Measurements from ENCODE around the gene GAS2. TPM values are rescaled to one million over a fixed set of nuclear protein-coding genes. Genes with fewer than 3 reads are reported as not detected.

The GAS2 gene
- total RNA-seq, 1 donor from 2014 or later, result 0.80 TPM

GRCh38 chr11:22681281-22681812, 14.9 kb downstream of the GAS2 start:
- no peaks in the 10 kb centered on the region for H3K4me1 Mint-ChIP-seq (ENCODE audit: low read depth)
- H3K27me3 Mint-ChIP-seq (ENCODE audit: low read depth), result peaks cover 2% of the 10 kb centered on the region
- intact Hi-C loops (cut with micrococcal nuclease), result no loop called here
- no peak overlapping the region for H3K4me3 Mint-ChIP-seq (ENCODE audit: low read depth)
- no peak for DNase-seq (ENCODE audit: low spot score)
- H3K36me3 Mint-ChIP-seq (ENCODE audit: low read depth), result no peaks in the 10 kb centered on the region
- no peaks in the 10 kb centered on the region for H3K9me3 Mint-ChIP-seq
- H3K27ac Mint-ChIP-seq, result no peak overlapping the region

- intact Hi-C loops (cut with micrococcal nuclease), result no loop called here
- H3K36me3 Mint-ChIP-seq (ENCODE audit: low read depth), result no peaks in the 10 kb centered on the region
- no peak for DNase-seq (ENCODE audit: low spot score)
- no peaks in the 10 kb centered on the region for H3K4me1 Mint-ChIP-seq (ENCODE audit: low read depth)
- H3K4me3 Mint-ChIP-seq (ENCODE audit: low read depth), result no peak overlapping the region
- H3K27me3 Mint-ChIP-seq (ENCODE audit: low read depth), result no peaks in the 10 kb centered on the region
- no peak overlapping the region for H3K27ac Mint-ChIP-seq
- H3K9me3 Mint-ChIP-seq, result no peaks in the 10 kb centered on the region
Measured at GRCh38 chr11:22684082-22684481, 17.7 kb downstream of the GAS2 start.

- no peaks in the 10 kb centered on the region for H3K27me3 Mint-ChIP-seq (ENCODE audit: low read depth)
- no peaks in the 10 kb centered on the region for H3K36me3 Mint-ChIP-seq (ENCODE audit: low read depth)
- intact Hi-C loops (cut with micrococcal nuclease), result no loop called here
- H3K9me3 Mint-ChIP-seq, result no peaks in the 10 kb centered on the region
- no peak overlapping the region for H3K4me3 Mint-ChIP-seq (ENCODE audit: low read depth)
- no peak overlapping the region for H3K27ac Mint-ChIP-seq
- DNase-seq (ENCODE audit: low spot score), result no peak
- peaks cover 1% of the 10 kb centered on the region for H3K4me1 Mint-ChIP-seq (ENCODE audit: low read depth)
Measured at GRCh38 chr11:22685111-22685510, 18.7 kb downstream of the GAS2 start.

GRCh38 chr11:22688914-22689313, 22.5 kb downstream of the GAS2 start:
- DNase-seq (ENCODE audit: low spot score), result no peak
- peaks cover 6% of the 10 kb centered on the region for H3K27me3 Mint-ChIP-seq (ENCODE audit: low read depth)
- H3K9me3 Mint-ChIP-seq, result no peaks in the 10 kb centered on the region

GRCh38 chr11:22690257-22690656, 23.8 kb downstream of the GAS2 start:
- H3K27me3 Mint-ChIP-seq (ENCODE audit: low read depth), result peaks cover 6% of the 10 kb centered on the region
- H3K4me3 Mint-ChIP-seq (ENCODE audit: low read depth), result no peak overlapping the region
- no peaks in the 10 kb centered on the region for H3K9me3 Mint-ChIP-seq
- intact Hi-C loops (cut with micrococcal nuclease), result no loop called here
- DNase-seq (ENCODE audit: low spot score), result no peak
- H3K4me1 Mint-ChIP-seq (ENCODE audit: low read depth), result peaks cover 4% of the 10 kb centered on the region
- H3K27ac Mint-ChIP-seq, result no peak overlapping the region
- H3K36me3 Mint-ChIP-seq (ENCODE audit: low read depth), result no peaks in the 10 kb centered on the region

More at GRCh38 chr11:22688914-22689313, 22.5 kb downstream of the GAS2 start:
- Mint-ChIP-seq H3K36me3 (ENCODE audit: low read depth) (no peaks in the 10 kb centered on the region), H3K4me3 (ENCODE audit: low read depth) (no peak overlapping the region), H3K4me1 (ENCODE audit: low read depth) (peaks cover 4% of the 10 kb centered on the region), H3K27ac (no peak overlapping the region)
- intact Hi-C loops (cut with micrococcal nuclease), result no loop called here

GRCh38 chr11:22690871-22691270, 24.5 kb downstream of the GAS2 start:
- no peak overlapping the region for H3K27ac Mint-ChIP-seq
- H3K4me1 Mint-ChIP-seq (ENCODE audit: low read depth), result peaks cover 4% of the 10 kb centered on the region
- no peaks in the 10 kb centered on the region for H3K36me3 Mint-ChIP-seq (ENCODE audit: low read depth)
- H3K9me3 Mint-ChIP-seq, result no peaks in the 10 kb centered on the region
- no peak for DNase-seq (ENCODE audit: low spot score)
- H3K4me3 Mint-ChIP-seq (ENCODE audit: low read depth), result no peak overlapping the region
- intact Hi-C loops (cut with micrococcal nuclease), result no loop called here
- peaks cover 6% of the 10 kb centered on the region for H3K27me3 Mint-ChIP-seq (ENCODE audit: low read depth)

GRCh38 chr11:22699388-22699787, 33.0 kb downstream of the GAS2 start:
- H3K36me3 Mint-ChIP-seq (ENCODE audit: low read depth), result no peaks in the 10 kb centered on the region
- H3K27me3 Mint-ChIP-seq (ENCODE audit: low read depth), result no peaks in the 10 kb centered on the region
- H3K4me3 Mint-ChIP-seq (ENCODE audit: low read depth), result no peak overlapping the region
- no peaks in the 10 kb centered on the region for H3K9me3 Mint-ChIP-seq
- DNase-seq (ENCODE audit: low spot score), result no peak
- intact Hi-C loops (cut with micrococcal nuclease), result no loop called here
- H3K27ac Mint-ChIP-seq, result no peak overlapping the region
- peaks cover 12% of the 10 kb centered on the region for H3K4me1 Mint-ChIP-seq (ENCODE audit: low read depth)

GRCh38 chr11:22702031-22702430, 35.6 kb downstream of the GAS2 start:
- Mint-ChIP-seq H3K9me3 (no peaks in the 10 kb centered on the region), H3K36me3 (ENCODE audit: low read depth) (no peaks in the 10 kb centered on the region), H3K27ac (no peak overlapping the region), H3K4me3 (ENCODE audit: low read depth) (no peak overlapping the region), H3K4me1 (ENCODE audit: low read depth) (peaks cover 14% of the 10 kb centered on the region), H3K27me3 (ENCODE audit: low read depth) (no peaks in the 10 kb centered on the region)
- DNase-seq (ENCODE audit: low spot score), result no peak
- intact Hi-C loops (cut with micrococcal nuclease), result no loop called here

- H3K9me3 Mint-ChIP-seq, result no peaks in the 10 kb centered on the region
- H3K36me3 Mint-ChIP-seq (ENCODE audit: low read depth), result no peaks in the 10 kb centered on the region
- peaks cover 14% of the 10 kb centered on the region for H3K4me1 Mint-ChIP-seq (ENCODE audit: low read depth)
- H3K27ac Mint-ChIP-seq, result peak overlapping the region; percentile 65
- H3K27me3 Mint-ChIP-seq (ENCODE audit: low read depth), result no peaks in the 10 kb centered on the region
- intact Hi-C loops (cut with micrococcal nuclease), result loop anchor here (1.0 kb wide), 1 partner anchor 78 kb away; the partner anchor contains the start of gene FANCF
- no peak overlapping the region for H3K4me3 Mint-ChIP-seq (ENCODE audit: low read depth)
- no peak for DNase-seq (ENCODE audit: low spot score)
Measured at GRCh38 chr11:22703040-22703439, 36.6 kb downstream of the GAS2 start.

GRCh38 chr11:22703591-22703990, 37.2 kb downstream of the GAS2 start:
- no peaks in the 10 kb centered on the region for H3K27me3 Mint-ChIP-seq (ENCODE audit: low read depth)
- no peak overlapping the region for H3K27ac Mint-ChIP-seq
- intact Hi-C loops (cut with micrococcal nuclease), result loop anchor here (1.0 kb wide), 1 partner anchor 78 kb away; the partner anchor contains the start of gene FANCF
- no peaks in the 10 kb centered on the region for H3K36me3 Mint-ChIP-seq (ENCODE audit: low read depth)
- DNase-seq (ENCODE audit: low spot score), result no peak
- H3K4me1 Mint-ChIP-seq (ENCODE audit: low read depth), result peaks cover 14% of the 10 kb centered on the region
- H3K9me3 Mint-ChIP-seq, result no peaks in the 10 kb centered on the region
- no peak overlapping the region for H3K4me3 Mint-ChIP-seq (ENCODE audit: low read depth)

- Mint-ChIP-seq H3K36me3 (ENCODE audit: low read depth) (no peaks in the 10 kb centered on the region), H3K27ac (no peak overlapping the region), H3K9me3 (no peaks in the 10 kb centered on the region), H3K4me3 (ENCODE audit: low read depth) (no peak overlapping the region), H3K27me3 (ENCODE audit: low read depth) (no peaks in the 10 kb centered on the region), H3K4me1 (ENCODE audit: low read depth) (peaks cover 11% of the 10 kb centered on the region)
- no peak for DNase-seq (ENCODE audit: low spot score)
- intact Hi-C loops (cut with micrococcal nuclease), result no loop called here
Measured at GRCh38 chr11:22707119-22707899, 40.9 kb downstream of the GAS2 start.

- no peaks in the 10 kb centered on the region for H3K9me3 Mint-ChIP-seq
- DNase-seq (ENCODE audit: low spot score), result no peak
- no peak overlapping the region for H3K4me3 Mint-ChIP-seq (ENCODE audit: low read depth)
- H3K4me1 Mint-ChIP-seq (ENCODE audit: low read depth), result peaks cover 2% of the 10 kb centered on the region
- no peaks in the 10 kb centered on the region for H3K36me3 Mint-ChIP-seq (ENCODE audit: low read depth)
- intact Hi-C loops (cut with micrococcal nuclease), result no loop called here
- no peak overlapping the region for H3K27ac Mint-ChIP-seq
- no peaks in the 10 kb centered on the region for H3K27me3 Mint-ChIP-seq (ENCODE audit: low read depth)
Measured at GRCh38 chr11:22711071-22711770, 44.8 kb downstream of the GAS2 start.

GRCh38 chr11:22711880-22712279, 45.5 kb downstream of the GAS2 start:
- DNase-seq (ENCODE audit: low spot score), result no peak
- Mint-ChIP-seq H3K36me3 (ENCODE audit: low read depth) (no peaks in the 10 kb centered on the region), H3K4me1 (ENCODE audit: low read depth) (peaks cover 1% of the 10 kb centered on the region), H3K9me3 (no peaks in the 10 kb centered on the region), H3K4me3 (ENCODE audit: low read depth) (no peak overlapping the region), H3K27ac (no peak overlapping the region), H3K27me3 (ENCODE audit: low read depth) (no peaks in the 10 kb centered on the region)
- intact Hi-C loops (cut with micrococcal nuclease), result no loop called here
